KOPT-K1 (cell line): ENCODE results near the gene SKAP1.
A peak's percentile ranks its signal among the peaks of the same experiment; 100 is the strongest.
"Not testable (repeated sequence)": the region's sequence is repeated elsewhere in the genome, so short reads cannot be mapped to it uniquely, and the experiment has no call there.

Source experiments
- H3K27ac ChIP-seq: fragments of 200-600 bp; sonication (generic); 2 replicates; pipeline ENCODE4 v1.5.1; 2016; ENCODE audit warnings: antibody characterized with exemption, mild to moderate bottlenecking, low read depth, low read length; ENCODE audit not compliant: poor library complexity, severe bottlenecking
- H3K36me3 ChIP-seq: fragments of 200-600 bp; sonication (generic); 2 replicates; pipeline ENCODE4 v1.5.1; 2017; ENCODE audit warnings: antibody characterized with exemption, mild to moderate bottlenecking, low read length, moderate library complexity; ENCODE audit not compliant: insufficient read depth
- H3K9me3 ChIP-seq: fragments of 200-600 bp; sonication (generic); 2 replicates; pipeline ENCODE4 v1.5.1; 2017; ENCODE audit warnings: antibody characterized with exemption, low read length, mild to moderate bottlenecking; ENCODE audit not compliant: insufficient read depth, poor library complexity, severe bottlenecking

SKAP1 gene

GRCh38 chr17:48459070-48459844, 29.2 kb upstream of the SKAP1 start:
- no peaks in the 10 kb centered on the region for H3K36me3 ChIP-seq
- H3K9me3 ChIP-seq: no peaks in the 10 kb centered on the region
- no peak overlapping the region for H3K27ac ChIP-seq

- Histone ChIP-seq H3K36me3 (no peaks in the 10 kb centered on the region), H3K9me3 (no peaks in the 10 kb centered on the region), H3K27ac (peak overlapping the region; percentile 31)
Observed at GRCh38 chr17:48457080-48457836, 27.2 kb upstream of the SKAP1 start.

GRCh38 chr17:48456589-48456988, 26.6 kb upstream of the SKAP1 start:
- peak overlapping the region; percentile 6 for H3K27ac ChIP-seq
- no peaks in the 10 kb centered on the region for H3K36me3 ChIP-seq

GRCh38 chr17:48455791-48456190, 25.8 kb upstream of the SKAP1 start:
- Histone ChIP-seq H3K27ac (peak overlapping the region; percentile 75), H3K36me3 (no peaks in the 10 kb centered on the region), H3K9me3 (no peaks in the 10 kb centered on the region)

More at GRCh38 chr17:48456589-48456988, 26.6 kb upstream of the SKAP1 start:
- no peaks in the 10 kb centered on the region for H3K9me3 ChIP-seq

- no peaks in the 10 kb centered on the region for H3K36me3 ChIP-seq
- no peaks in the 10 kb centered on the region for H3K9me3 ChIP-seq
- H3K27ac ChIP-seq: peak overlapping the region; percentile 75
Observed at GRCh38 chr17:48453447-48453846, 23.4 kb upstream of the SKAP1 start.

- Histone ChIP-seq H3K9me3 (no peaks in the 10 kb centered on the region), H3K36me3 (no peaks in the 10 kb centered on the region), H3K27ac (no peak overlapping the region)
Observed at GRCh38 chr17:48451489-48451888, 21.5 kb upstream of the SKAP1 start.

GRCh38 chr17:48449335-48449734, 19.3 kb upstream of the SKAP1 start:
- H3K27ac ChIP-seq, H3K36me3 ChIP-seq, H3K9me3 ChIP-seq: not testable (repeated sequence)

- Histone ChIP-seq H3K27ac (peak overlapping the region; percentile 65), H3K36me3 (no peaks in the 10 kb centered on the region), H3K9me3 (no peaks in the 10 kb centered on the region)
Observed at GRCh38 chr17:48445248-48445620, 15.2 kb upstream of the SKAP1 start.

- H3K36me3 ChIP-seq: no peaks in the 10 kb centered on the region
- H3K27ac ChIP-seq: peak overlapping the region; percentile 65
- H3K9me3 ChIP-seq: no peaks in the 10 kb centered on the region
Observed at GRCh38 chr17:48444516-48445247, 14.7 kb upstream of the SKAP1 start.

- Histone ChIP-seq H3K27ac (peak overlapping the region; percentile 65), H3K9me3 (no peaks in the 10 kb centered on the region), H3K36me3 (no peaks in the 10 kb centered on the region)
Observed at GRCh38 chr17:48443712-48444111, 13.7 kb upstream of the SKAP1 start.

GRCh38 chr17:48442819-48443218, 12.8 kb upstream of the SKAP1 start:
- H3K36me3 ChIP-seq: no peaks in the 10 kb centered on the region
- H3K9me3 ChIP-seq: no peaks in the 10 kb centered on the region
- peak overlapping the region; percentile 87 for H3K27ac ChIP-seq

GRCh38 chr17:48441862-48442261, 11.8 kb upstream of the SKAP1 start:
- Histone ChIP-seq H3K27ac (peak overlapping the region; percentile 87), H3K36me3 (no peaks in the 10 kb centered on the region), H3K9me3 (no peaks in the 10 kb centered on the region)

GRCh38 chr17:48441231-48441711, 11.3 kb upstream of the SKAP1 start:
- Histone ChIP-seq H3K9me3 (no peaks in the 10 kb centered on the region), H3K27ac (peak overlapping the region; percentile 87), H3K36me3 (no peaks in the 10 kb centered on the region)

GRCh38 chr17:48440669-48441068, 10.7 kb upstream of the SKAP1 start:
- Histone ChIP-seq H3K27ac (peak overlapping the region; percentile 87), H3K9me3 (no peaks in the 10 kb centered on the region), H3K36me3 (no peaks in the 10 kb centered on the region)

GRCh38 chr17:48439875-48440505, 10.0 kb upstream of the SKAP1 start:
- peak overlapping the region; percentile 87 for H3K27ac ChIP-seq
- no peaks in the 10 kb centered on the region for H3K36me3 ChIP-seq

More at GRCh38 chr17:48439875-48440505, 10.0 kb upstream of the SKAP1 start:
- no peaks in the 10 kb centered on the region for H3K9me3 ChIP-seq
